HepG2 (cell line): ENCODE data around the gene IGF2BP3. TPM values are rescaled to one million over a fixed set of nuclear protein-coding genes. Genes with fewer than 3 reads are reported as not detected.

Source experiments
- HMG20B ChIP-seq: conservative IDR thresholded peaks from 2 replicates; pipeline ENCODE4 v1.6.1; 2016; ENCODE audit warnings: missing genetic modification reagents, missing compliant biosample characterization
- HNRNPH1 ChIP-seq: fragments of 200-400 bp; formaldehyde crosslinking; optimal IDR thresholded peaks from 2 replicates; pipeline ENCODE3; 2017; ENCODE audit warnings: mild to moderate bottlenecking, low read depth, low read length
- HNRNPK ChIP-seq: fragments of 200-400 bp; formaldehyde crosslinking; IDR thresholded peaks from 2 replicates; pipeline ENCODE4 v1.6.1; 2018; ENCODE audit warnings: low read length, low read depth, moderate library complexity, mild to moderate bottlenecking; ENCODE audit not compliant: poor library complexity, severe bottlenecking
- MAFG ChIP-seq: sonication (generic); formaldehyde crosslinking; IDR thresholded peaks from 2 replicates; pipeline ENCODE4 v1.5.1; 2020; ENCODE audit warnings: mild to moderate bottlenecking, missing genetic modification reagents
- MED13 ChIP-seq: sonication (generic); formaldehyde crosslinking; IDR thresholded peaks from 2 replicates; pipeline ENCODE4 v1.5.0; 2020; ENCODE audit warnings: missing genetic modification reagents
- SMYD3 ChIP-seq: sonication (generic); formaldehyde crosslinking; IDR thresholded peaks from 2 replicates; pipeline ENCODE4 v1.8.1; 2023; ENCODE audit warnings: mild to moderate bottlenecking, missing genetic modification reagents
- TAF1 ChIP-seq: sonication (generic); formaldehyde crosslinking; IDR thresholded peaks from 2 replicates; pipeline ENCODE4 v1.4.0; 2020; ENCODE audit warnings: missing genetic modification reagents
- TAF15 ChIP-seq: fragments of 200-400 bp; formaldehyde crosslinking; IDR thresholded peaks from one replicate; pipeline ENCODE4 v1.6.1; 2018; ENCODE audit warnings: mild to moderate bottlenecking, low read depth, low read length; ENCODE audit not compliant: poor library complexity, severe bottlenecking
- ZC3H13 ChIP-seq: sonication (generic); formaldehyde crosslinking; IDR thresholded peaks from 2 replicates; pipeline ENCODE4 v1.8.1; 2023; ENCODE audit warnings: mild to moderate bottlenecking, missing genetic modification reagents, moderate library complexity
- ZNF383 ChIP-seq: sonication (generic); formaldehyde crosslinking; IDR thresholded peaks from 2 replicates; pipeline ENCODE4 v1.4.0; 2020; ENCODE audit warnings: missing genetic modification reagents, mild to moderate bottlenecking, borderline replicate concordance
- ZNF484 ChIP-seq: sonication (generic); formaldehyde crosslinking; IDR thresholded peaks from 2 replicates; pipeline ENCODE4 v1.5.1; 2020; ENCODE audit warnings: mild to moderate bottlenecking, low read depth, missing genetic modification reagents, borderline replicate concordance
- ZNF564 ChIP-seq: sonication (generic); formaldehyde crosslinking; IDR thresholded peaks from 2 replicates; pipeline ENCODE4 v1.8.1; 2023; ENCODE audit warnings: mild to moderate bottlenecking, missing genetic modification reagents
- ZNF841 ChIP-seq: sonication (generic); formaldehyde crosslinking; IDR thresholded peaks from 2 replicates; pipeline ENCODE4 v1.8.1; 2023; ENCODE audit warnings: missing genetic modification reagents, borderline replicate concordance
- polyA plus RNA-seq, 8 experiments: library from polyadenylated mRNA; depleted of rRNA in 3 of 8; stranded (reverse) in 7 of 8; unstranded in 1 of 8; fragments of >200 nt; fragmentation: Illumina TruSeq in 4 of 8; extraction: Trizol in 4 of 8; gene quantifications; 2 replicates each; pipeline versions ENCODE4 v1.2.1 to v1.2.3, GENCODE V29; 2011 to 2016; ENCODE audit warnings: low read depth in 4 of 8, missing spikeins in 1 of 8, mixed read lengths in 1 of 8; ENCODE audit not compliant: insufficient read depth in 1 of 8
- total RNA-seq, 5 experiments: library from RNA; depleted of rRNA; stranded (reverse); fragments of >200 nt; fragmentation: Illumina TruSeq; extraction: Trizol; gene quantifications; 2 replicates each; pipeline ENCODE4 v1.2.3, GENCODE V29; 2016; ENCODE audit warnings: low read depth in 1 of 5
- TF ChIP-seq, protein P1 (sequence below): sonication (generic); formaldehyde crosslinking; conservative IDR thresholded peaks from 2 replicates; pipeline ENCODE4 v1.5.0; 2020; ENCODE audit warnings: missing genetic modification reagents
- TF ChIP-seq, protein P2 (sequence below): sonication (generic); formaldehyde crosslinking; IDR thresholded peaks from 2 replicates; pipeline ENCODE4 v1.5.0; 2020; ENCODE audit warnings: mild to moderate bottlenecking, missing genetic modification reagents
- TF ChIP-seq, protein P3 (sequence below): IDR thresholded peaks from 2 replicates; pipeline ENCODE4 v1.6.1; 2016; ENCODE audit warnings: mild to moderate bottlenecking
- TF ChIP-seq, protein P4 (sequence below): sonication (generic); formaldehyde crosslinking; IDR thresholded peaks from 2 replicates; pipeline ENCODE4 v1.5.0; 2020; ENCODE audit warnings: mild to moderate bottlenecking, missing genetic modification reagents, moderate library complexity
- TF ChIP-seq, protein P5 (sequence below): sonication (generic); formaldehyde crosslinking; IDR thresholded peaks from 2 replicates; pipeline ENCODE4 v1.9.0; 2022; ENCODE audit warnings: missing genetic modification reagents, mild to moderate bottlenecking, borderline replicate concordance
- TF ChIP-seq, protein P6 (sequence below): IDR thresholded peaks from 2 replicates; pipeline ENCODE4 v1.6.1; 2016

Gene IGF2BP3
- total and polyA plus RNA-seq, 2 of the 13 experiments (the other 11 are each of a cell fraction or from before 2014, with no cell fraction given): 37.7 to 39.5 TPM

DNA sequence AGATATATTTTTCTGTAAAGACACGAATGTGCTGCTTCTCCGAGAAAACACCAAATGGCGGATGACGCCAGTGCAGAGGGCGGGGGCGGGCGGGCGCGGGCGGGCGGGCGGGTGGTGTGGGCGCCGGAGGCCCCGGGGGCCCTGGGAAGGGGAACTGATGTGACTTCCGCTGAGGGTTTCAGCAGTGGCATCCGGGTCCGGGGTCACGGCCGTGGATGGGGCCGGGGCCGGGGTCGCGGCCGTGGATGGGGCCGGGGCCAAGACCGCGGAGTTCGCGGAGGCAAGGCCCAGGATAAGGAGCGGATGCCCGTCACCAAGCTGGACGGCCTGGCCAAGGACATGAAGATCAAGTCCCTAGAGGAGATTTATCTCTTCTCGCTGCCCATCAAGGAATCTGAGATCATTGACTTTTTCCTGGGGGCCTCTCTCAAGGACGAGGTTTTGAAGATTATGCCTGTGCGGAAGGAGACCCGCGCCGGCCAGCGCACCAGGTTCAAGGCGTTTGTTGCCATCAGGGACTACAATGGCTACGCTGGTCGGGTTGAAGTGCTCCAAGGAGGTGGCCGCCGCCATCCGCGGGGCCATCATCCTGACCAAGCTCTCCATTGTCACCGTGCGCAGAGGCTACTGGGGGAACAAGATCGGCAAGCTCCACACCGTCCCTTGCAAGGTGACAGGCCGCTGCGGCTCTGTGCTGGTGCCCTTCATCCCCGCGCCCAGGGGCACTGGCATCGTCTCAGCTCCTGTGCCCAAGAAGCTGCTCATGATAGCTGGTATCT lies 20.3 kb upstream of the IGF2BP3 start (continued):
- TF ChIP-seq, protein P1, sequence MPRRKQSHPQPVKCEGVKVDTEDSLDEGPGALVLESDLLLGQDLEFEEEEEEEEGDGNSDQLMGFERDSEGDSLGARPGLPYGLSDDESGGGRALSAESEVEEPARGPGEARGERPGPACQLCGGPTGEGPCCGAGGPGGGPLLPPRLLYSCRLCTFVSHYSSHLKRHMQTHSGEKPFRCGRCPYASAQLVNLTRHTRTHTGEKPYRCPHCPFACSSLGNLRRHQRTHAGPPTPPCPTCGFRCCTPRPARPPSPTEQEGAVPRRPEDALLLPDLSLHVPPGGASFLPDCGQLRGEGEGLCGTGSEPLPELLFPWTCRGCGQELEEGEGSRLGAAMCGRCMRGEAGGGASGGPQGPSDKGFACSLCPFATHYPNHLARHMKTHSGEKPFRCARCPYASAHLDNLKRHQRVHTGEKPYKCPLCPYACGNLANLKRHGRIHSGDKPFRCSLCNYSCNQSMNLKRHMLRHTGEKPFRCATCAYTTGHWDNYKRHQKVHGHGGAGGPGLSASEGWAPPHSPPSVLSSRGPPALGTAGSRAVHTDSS: no peak
- TF ChIP-seq, protein P2, sequence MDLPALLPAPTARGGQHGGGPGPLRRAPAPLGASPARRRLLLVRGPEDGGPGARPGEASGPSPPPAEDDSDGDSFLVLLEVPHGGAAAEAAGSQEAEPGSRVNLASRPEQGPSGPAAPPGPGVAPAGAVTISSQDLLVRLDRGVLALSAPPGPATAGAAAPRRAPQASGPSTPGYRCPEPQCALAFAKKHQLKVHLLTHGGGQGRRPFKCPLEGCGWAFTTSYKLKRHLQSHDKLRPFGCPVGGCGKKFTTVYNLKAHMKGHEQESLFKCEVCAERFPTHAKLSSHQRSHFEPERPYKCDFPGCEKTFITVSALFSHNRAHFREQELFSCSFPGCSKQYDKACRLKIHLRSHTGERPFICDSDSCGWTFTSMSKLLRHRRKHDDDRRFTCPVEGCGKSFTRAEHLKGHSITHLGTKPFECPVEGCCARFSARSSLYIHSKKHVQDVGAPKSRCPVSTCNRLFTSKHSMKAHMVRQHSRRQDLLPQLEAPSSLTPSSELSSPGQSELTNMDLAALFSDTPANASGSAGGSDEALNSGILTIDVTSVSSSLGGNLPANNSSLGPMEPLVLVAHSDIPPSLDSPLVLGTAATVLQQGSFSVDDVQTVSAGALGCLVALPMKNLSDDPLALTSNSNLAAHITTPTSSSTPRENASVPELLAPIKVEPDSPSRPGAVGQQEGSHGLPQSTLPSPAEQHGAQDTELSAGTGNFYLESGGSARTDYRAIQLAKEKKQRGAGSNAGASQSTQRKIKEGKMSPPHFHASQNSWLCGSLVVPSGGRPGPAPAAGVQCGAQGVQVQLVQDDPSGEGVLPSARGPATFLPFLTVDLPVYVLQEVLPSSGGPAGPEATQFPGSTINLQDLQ: no peak
- TF ChIP-seq ZNF484 (no peak), TAF1 (CRISPR knock-in tag) (peak; percentile 44; the same call in 1 of the 2 replicates), HMG20B (CRISPR knock-in tag) (no peak), HNRNPH1 (no peak), HNRNPK (no peak), ZNF841 (CRISPR knock-in tag) (no peak), ZNF383 (CRISPR knock-in tag) (no peak), ZC3H13 (CRISPR knock-in tag) (no peak), SMYD3 (CRISPR knock-in tag) (no peak), MAFG (CRISPR knock-in tag) (no peak), TAF15 (no peak), MED13 (CRISPR knock-in tag) (no peak), ZNF564 (no peak)
- TF ChIP-seq, protein P3, sequence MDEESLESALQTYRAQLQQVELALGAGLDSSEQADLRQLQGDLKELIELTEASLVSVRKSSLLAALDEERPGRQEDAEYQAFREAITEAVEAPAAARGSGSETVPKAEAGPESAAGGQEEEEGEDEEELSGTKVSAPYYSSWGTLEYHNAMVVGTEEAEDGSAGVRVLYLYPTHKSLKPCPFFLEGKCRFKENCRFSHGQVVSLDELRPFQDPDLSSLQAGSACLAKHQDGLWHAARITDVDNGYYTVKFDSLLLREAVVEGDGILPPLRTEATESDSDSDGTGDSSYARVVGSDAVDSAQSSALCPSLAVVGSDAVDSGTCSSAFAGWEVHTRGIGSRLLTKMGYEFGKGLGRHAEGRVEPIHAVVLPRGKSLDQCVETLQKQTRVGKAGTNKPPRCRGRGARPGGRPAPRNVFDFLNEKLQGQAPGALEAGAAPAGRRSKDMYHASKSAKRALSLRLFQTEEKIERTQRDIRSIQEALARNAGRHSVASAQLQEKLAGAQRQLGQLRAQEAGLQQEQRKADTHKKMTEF (CRISPR knock-in tag): peak; percentile 20; the same call in 1 of the 2 replicates
- TF ChIP-seq, protein P4, sequence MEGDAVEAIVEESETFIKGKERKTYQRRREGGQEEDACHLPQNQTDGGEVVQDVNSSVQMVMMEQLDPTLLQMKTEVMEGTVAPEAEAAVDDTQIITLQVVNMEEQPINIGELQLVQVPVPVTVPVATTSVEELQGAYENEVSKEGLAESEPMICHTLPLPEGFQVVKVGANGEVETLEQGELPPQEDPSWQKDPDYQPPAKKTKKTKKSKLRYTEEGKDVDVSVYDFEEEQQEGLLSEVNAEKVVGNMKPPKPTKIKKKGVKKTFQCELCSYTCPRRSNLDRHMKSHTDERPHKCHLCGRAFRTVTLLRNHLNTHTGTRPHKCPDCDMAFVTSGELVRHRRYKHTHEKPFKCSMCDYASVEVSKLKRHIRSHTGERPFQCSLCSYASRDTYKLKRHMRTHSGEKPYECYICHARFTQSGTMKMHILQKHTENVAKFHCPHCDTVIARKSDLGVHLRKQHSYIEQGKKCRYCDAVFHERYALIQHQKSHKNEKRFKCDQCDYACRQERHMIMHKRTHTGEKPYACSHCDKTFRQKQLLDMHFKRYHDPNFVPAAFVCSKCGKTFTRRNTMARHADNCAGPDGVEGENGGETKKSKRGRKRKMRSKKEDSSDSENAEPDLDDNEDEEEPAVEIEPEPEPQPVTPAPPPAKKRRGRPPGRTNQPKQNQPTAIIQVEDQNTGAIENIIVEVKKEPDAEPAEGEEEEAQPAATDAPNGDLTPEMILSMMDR (CRISPR knock-in tag): no peak
- TF ChIP-seq, protein P5, sequence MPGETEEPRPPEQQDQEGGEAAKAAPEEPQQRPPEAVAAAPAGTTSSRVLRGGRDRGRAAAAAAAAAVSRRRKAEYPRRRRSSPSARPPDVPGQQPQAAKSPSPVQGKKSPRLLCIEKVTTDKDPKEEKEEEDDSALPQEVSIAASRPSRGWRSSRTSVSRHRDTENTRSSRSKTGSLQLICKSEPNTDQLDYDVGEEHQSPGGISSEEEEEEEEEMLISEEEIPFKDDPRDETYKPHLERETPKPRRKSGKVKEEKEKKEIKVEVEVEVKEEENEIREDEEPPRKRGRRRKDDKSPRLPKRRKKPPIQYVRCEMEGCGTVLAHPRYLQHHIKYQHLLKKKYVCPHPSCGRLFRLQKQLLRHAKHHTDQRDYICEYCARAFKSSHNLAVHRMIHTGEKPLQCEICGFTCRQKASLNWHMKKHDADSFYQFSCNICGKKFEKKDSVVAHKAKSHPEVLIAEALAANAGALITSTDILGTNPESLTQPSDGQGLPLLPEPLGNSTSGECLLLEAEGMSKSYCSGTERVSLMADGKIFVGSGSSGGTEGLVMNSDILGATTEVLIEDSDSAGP (CRISPR knock-in tag): peak; percentile 66; the same call in 1 of the 2 replicates
- TF ChIP-seq, protein P6, sequence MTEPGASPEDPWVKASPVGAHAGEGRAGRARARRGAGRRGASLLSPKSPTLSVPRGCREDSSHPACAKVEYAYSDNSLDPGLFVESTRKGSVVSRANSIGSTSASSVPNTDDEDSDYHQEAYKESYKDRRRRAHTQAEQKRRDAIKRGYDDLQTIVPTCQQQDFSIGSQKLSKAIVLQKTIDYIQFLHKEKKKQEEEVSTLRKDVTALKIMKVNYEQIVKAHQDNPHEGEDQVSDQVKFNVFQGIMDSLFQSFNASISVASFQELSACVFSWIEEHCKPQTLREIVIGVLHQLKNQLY: no peak
